CD8-positive, alpha-beta memory T cell (primary cell): Measurements from ENCODE around the gene SREBF1. TPM values are rescaled to one million over a fixed set of nuclear protein-coding genes. Genes with fewer than 3 reads are reported as not detected.

Experiments
- CTCF ChIA-PET: fragments of 350-600 bp; sonication (Branson Sonifier 250); formaldehyde crosslinking; loops from one replicate; lab custom pipeline; 2021; ENCODE audit warnings: antibody characterized with exemption; lab: Charles Lee
- POLR2A ChIA-PET: fragments of 350-600 bp; sonication (Branson Sonifier 250); formaldehyde crosslinking; loops from one replicate; lab custom pipeline; 2021; ENCODE audit warnings: antibody characterized with exemption; lab: Charles Lee
- DNase-seq, 5 donors: peaks; one replicate each; pipeline versions ENCODE4 v3.0.0 to v3.0.0-alpha.2; 2020 to 2022; ENCODE audit warnings: mixed read lengths in 1 of 5
- H3K27ac ChIP-seq: one replicate; pipeline ENCODE4 v1.7.0; 2013; ENCODE audit warnings: low read depth, mild to moderate bottlenecking, low read length, moderate library complexity
- H3K27me3 ChIP-seq: 2 replicates; pipeline ENCODE4 v1.7.0; 2013; ENCODE audit warnings: low read length, mild to moderate bottlenecking; ENCODE audit not compliant: insufficient read depth, poor library complexity, severe bottlenecking
- H3K36me3 ChIP-seq: 2 replicates; pipeline ENCODE4 v1.7.0; 2013; ENCODE audit warnings: mild to moderate bottlenecking, low read length, moderate library complexity; ENCODE audit not compliant: insufficient read depth
- H3K4me1 ChIP-seq: 2 replicates; pipeline ENCODE4 v1.7.0; 2013; ENCODE audit warnings: mild to moderate bottlenecking, low read length, moderate library complexity; ENCODE audit not compliant: insufficient read depth
- H3K4me3 ChIP-seq: 2 replicates; pipeline ENCODE4 v1.7.0; 2013; ENCODE audit warnings: mild to moderate bottlenecking, low read length
- H3K9me3 ChIP-seq: 2 replicates; pipeline ENCODE4 v1.7.0; 2013; ENCODE audit warnings: mild to moderate bottlenecking, low read length
- H3K27ac Mint-ChIP-seq, 8 donors: one replicate each; pipeline ENCODE4 v1.8.0; 2020 to 2021; ENCODE audit warnings: mixed read lengths in 8 of 8, mild to moderate bottlenecking in 6 of 8, inconsistent platforms in 3 of 8, moderate library complexity in 3 of 8
- H3K27me3 Mint-ChIP-seq, 2 donors: one replicate each; pipeline ENCODE4 v1.8.0; 2020 to 2021; ENCODE audit warnings: mixed read lengths in 2 of 2, mild to moderate bottlenecking in 1 of 2, moderate library complexity in 1 of 2
- H3K36me3 Mint-ChIP-seq, 3 donors: one replicate each; pipeline ENCODE4 v1.8.0; 2020 to 2021; ENCODE audit warnings: mixed read lengths in 3 of 3, inconsistent platforms in 1 of 3, mild to moderate bottlenecking in 1 of 3
- H3K4me1 Mint-ChIP-seq, 3 donors: one replicate each; pipeline ENCODE4 v1.8.0; 2020 to 2021; ENCODE audit warnings: mixed read lengths in 3 of 3, inconsistent platforms in 1 of 3, mild to moderate bottlenecking in 1 of 3
- H3K4me3 Mint-ChIP-seq, 7 donors: one replicate each; pipeline ENCODE4 v1.8.0; 2020 to 2021; ENCODE audit warnings: mixed read lengths in 7 of 7, mild to moderate bottlenecking in 6 of 7, moderate library complexity in 4 of 7, inconsistent platforms in 2 of 7
- H3K9me3 Mint-ChIP-seq, 5 donors: one replicate each; pipeline ENCODE4 v1.8.0; 2020 to 2022; ENCODE audit warnings: mixed read lengths in 5 of 5, mild to moderate bottlenecking in 3 of 5, moderate library complexity in 2 of 5, inconsistent platforms in 1 of 5
- polyA plus RNA-seq: library from polyadenylated mRNA; unstranded; fragments of 300-500 nt; fragmentation: Illumina TruSeq; gene quantifications from one replicate; pipeline ENCODE4 v1.2.3, GENCODE V29; 2021
- total RNA-seq, 2 experiments: library from RNA; stranded (reverse); gene quantifications; one replicate each; pipeline ENCODE4 v1.2.3, GENCODE V29; 2021

Gene SREBF1
- total and polyA plus RNA-seq, 3 experiments from 2014 or later: 16.4 to 29.6 (median 27.2) TPM

DNA sequence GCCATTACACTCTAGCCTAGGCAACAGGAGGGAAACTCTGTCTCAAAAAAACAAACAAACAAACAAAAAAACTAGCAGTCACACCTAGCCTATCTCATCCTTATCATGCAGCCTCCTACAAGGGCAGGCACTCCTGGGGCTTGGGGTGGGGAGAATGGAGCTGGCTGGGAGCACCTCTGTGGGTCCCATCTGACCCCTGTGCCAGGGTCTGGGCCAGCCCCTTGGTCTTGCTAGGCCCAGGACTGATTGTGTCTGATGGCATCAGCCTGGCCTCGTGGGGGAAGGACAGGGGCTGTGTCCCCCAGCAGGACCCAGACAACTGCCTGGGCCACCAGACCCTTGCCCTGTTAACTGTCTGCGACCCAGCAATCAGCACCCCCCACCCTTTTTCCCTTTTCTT lies 49.8 kb downstream of the SREBF1 start:
- no peak overlapping the region for H3K27ac ChIP-seq
- no peak for DNase-seq
- peaks cover 0 to 3% of the 10 kb centered on the region in 2 donors for H3K27me3 Mint-ChIP-seq
- POLR2A ChIA-PET: no interaction called here
- H3K36me3 ChIP-seq: no peaks in the 10 kb centered on the region
- H3K36me3 Mint-ChIP-seq: no peaks in the 10 kb centered on the region
- CTCF ChIA-PET: no interaction called here
- peaks cover 23% of the 10 kb centered on the region for H3K4me1 ChIP-seq
- H3K27me3 ChIP-seq: no peaks in the 10 kb centered on the region
- no peak overlapping the region for H3K4me3 ChIP-seq
- H3K9me3 Mint-ChIP-seq: no peaks in the 10 kb centered on the region
- H3K27ac Mint-ChIP-seq: peak overlapping the region in 1 of 8 donors; percentile 45
- H3K9me3 ChIP-seq: no peaks in the 10 kb centered on the region
- peak overlapping the region in 1 of 7 donors; percentile 27 for H3K4me3 Mint-ChIP-seq
- H3K4me1 Mint-ChIP-seq: peaks cover 5 to 25% (median 9%) of the 10 kb centered on the region in 3 donors

DNA sequence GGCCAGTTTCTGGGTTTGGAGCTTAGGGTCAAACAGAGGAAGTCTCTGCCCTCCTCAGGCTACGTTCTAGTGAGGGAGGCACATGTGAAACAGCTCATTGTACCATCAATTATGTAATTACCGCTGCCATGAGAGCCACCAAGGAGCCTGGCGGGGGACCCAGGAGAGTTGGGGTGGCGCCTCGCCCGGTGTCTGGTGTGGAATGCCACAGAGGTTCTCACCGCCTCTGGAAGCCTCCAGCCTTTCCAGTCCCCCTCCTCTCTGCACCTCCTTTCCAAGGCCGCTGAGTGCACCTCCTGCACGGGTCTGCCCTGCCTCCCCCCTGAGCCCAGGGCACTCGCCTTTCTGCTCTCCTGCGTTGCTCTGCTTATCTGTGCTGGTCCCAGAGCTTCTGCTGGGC lies 51.4 kb downstream of the SREBF1 start:
- Histone ChIP-seq H3K36me3 (no peaks in the 10 kb centered on the region), H3K4me1 (peaks cover 19% of the 10 kb centered on the region), H3K9me3 (no peaks in the 10 kb centered on the region), H3K27me3 (no peaks in the 10 kb centered on the region), H3K27ac (no peak overlapping the region), H3K4me3 (no peak overlapping the region)
- Mint-ChIP-seq H3K4me1 (peaks cover 4 to 34% (median 11%) of the 10 kb centered on the region in 3 donors), H3K4me3 (peak overlapping the region in 6 of 7 donors; percentile 14 to 57 (median 38)), H3K9me3 (no peaks in the 10 kb centered on the region), H3K27me3 (peaks cover 3% of the 10 kb centered on the region in 2 donors), H3K27ac (peak overlapping the region in 3 of 8 donors; percentile 45 to 94 (median 55)), H3K36me3 (no peaks in the 10 kb centered on the region)
- no peak for DNase-seq
- POLR2A ChIA-PET: no interaction called here
- CTCF ChIA-PET: interaction anchor here (0.7 to 0.9 kb wide), 2 partner anchors 18 to 289 kb away, joined by 3 read pairs; no protein-coding TSS in a partner anchor

DNA sequence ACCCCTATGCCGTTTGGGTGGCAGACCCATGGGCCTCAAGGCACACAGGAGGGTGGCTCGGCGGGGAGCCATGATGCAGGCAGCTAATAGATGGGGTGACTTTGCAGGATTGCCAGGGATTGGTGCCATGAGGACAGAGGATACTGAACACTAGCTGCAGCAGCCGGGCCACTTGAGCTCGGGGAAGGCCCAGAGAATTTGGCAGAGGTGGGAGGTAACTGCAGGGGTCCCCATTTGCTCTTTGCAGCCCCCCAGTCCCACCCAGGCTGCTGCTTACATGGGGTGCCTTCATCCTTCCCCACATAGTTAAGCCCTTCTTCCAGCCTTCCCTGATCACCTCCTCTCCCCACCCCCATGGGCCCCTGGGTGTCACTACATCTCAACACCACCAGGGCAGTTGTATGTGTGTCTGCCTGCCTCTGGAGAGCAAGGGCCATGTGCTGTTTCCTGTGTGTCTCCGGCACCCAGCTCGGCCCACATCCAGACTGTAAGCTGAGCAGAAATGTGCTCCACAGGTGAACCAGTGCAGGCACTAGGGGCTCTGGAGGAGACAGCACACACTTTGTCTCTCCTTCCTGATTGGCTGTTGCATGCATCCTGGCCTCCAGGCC lies 52.0 kb downstream of the SREBF1 start:
- Histone ChIP-seq H3K4me3 (peak overlapping the region; percentile 59), H3K36me3 (no peaks in the 10 kb centered on the region), H3K9me3 (no peaks in the 10 kb centered on the region), H3K27me3 (no peaks in the 10 kb centered on the region), H3K27ac (no peak overlapping the region), H3K4me1 (peaks cover 19% of the 10 kb centered on the region)
- DNase-seq: peak in 1 of 5 donors; percentile 45
- ChIA-PET POLR2A (no interaction called here), CTCF (no interaction called here)
- Mint-ChIP-seq H3K27me3 (peaks cover 3% of the 10 kb centered on the region in 2 donors), H3K4me3 (peak overlapping the region; percentile 14 to 78 (median 49)), H3K36me3 (no peaks in the 10 kb centered on the region), H3K4me1 (peaks cover 4 to 35% (median 11%) of the 10 kb centered on the region in 3 donors), H3K9me3 (no peaks in the 10 kb centered on the region), H3K27ac (peak overlapping the region in 1 of 8 donors; percentile 47)

DNA sequence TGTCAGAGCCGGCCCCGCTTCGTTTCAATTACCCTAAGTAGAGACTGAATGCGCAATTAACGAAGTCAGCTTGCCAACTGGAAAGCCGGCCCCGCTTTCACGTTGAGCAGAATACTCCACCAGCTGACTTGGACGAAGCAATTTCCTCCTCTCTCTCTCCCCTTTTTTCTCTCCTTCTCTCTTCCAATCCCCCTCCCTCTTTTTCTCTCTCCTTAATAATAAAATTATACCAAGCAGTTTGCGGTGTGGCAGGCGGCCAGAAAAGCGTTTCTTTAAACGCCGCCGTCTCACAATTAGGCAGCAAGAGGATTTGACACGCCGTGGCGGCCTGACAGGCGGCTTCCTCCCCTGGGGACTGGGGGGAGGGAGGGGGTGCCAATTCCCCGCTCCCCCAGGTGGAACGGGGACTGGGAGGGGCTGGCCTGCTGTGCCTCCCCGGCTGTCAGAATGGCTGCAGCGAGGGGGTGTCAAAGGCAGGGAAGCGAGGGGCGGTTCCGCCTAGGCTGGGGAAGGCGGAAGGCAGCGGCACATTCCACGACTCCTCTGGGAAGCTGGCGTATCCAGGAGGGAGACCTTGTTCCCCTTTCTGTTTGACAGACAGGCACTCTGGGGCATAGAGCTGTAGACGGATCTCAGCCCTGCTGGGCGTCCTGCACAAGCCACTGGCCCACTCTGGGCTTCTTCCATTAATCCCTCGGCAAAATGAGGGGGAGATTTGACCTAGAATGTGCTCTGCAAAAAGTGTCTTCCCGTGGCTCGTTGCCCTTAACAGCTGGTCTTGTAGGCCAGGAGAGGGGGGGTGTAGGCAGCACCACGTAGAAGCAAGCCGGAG lies 52.7 kb downstream of the SREBF1 start:
- ChIA-PET CTCF (interaction anchor here (0.8 to 1.1 kb wide), 2 partner anchors 10 to 22 kb away, joined by 3 read pairs; no protein-coding TSS in a partner anchor), POLR2A (no interaction called here)
- no peaks in the 10 kb centered on the region for H3K9me3 ChIP-seq
- Mint-ChIP-seq H3K4me1 (peaks cover 4 to 35% (median 11%) of the 10 kb centered on the region in 3 donors), H3K9me3 (no peaks in the 10 kb centered on the region), H3K27ac (peak overlapping the region in 3 of 8 donors; percentile 29 to 71 (median 53)), H3K4me3 (peak overlapping the region; percentile 78 to 93 (median 83)), H3K27me3 (peaks cover 3% of the 10 kb centered on the region in 2 donors), H3K36me3 (no peaks in the 10 kb centered on the region)
- DNase-seq: peak in 2 of 5 donors; percentile 16 to 46
- H3K27me3 ChIP-seq: no peaks in the 10 kb centered on the region
- no peak overlapping the region for H3K27ac ChIP-seq
- peaks cover 19% of the 10 kb centered on the region for H3K4me1 ChIP-seq
- peak overlapping the region; percentile 59 for H3K4me3 ChIP-seq
- H3K36me3 ChIP-seq: no peaks in the 10 kb centered on the region

DNA sequence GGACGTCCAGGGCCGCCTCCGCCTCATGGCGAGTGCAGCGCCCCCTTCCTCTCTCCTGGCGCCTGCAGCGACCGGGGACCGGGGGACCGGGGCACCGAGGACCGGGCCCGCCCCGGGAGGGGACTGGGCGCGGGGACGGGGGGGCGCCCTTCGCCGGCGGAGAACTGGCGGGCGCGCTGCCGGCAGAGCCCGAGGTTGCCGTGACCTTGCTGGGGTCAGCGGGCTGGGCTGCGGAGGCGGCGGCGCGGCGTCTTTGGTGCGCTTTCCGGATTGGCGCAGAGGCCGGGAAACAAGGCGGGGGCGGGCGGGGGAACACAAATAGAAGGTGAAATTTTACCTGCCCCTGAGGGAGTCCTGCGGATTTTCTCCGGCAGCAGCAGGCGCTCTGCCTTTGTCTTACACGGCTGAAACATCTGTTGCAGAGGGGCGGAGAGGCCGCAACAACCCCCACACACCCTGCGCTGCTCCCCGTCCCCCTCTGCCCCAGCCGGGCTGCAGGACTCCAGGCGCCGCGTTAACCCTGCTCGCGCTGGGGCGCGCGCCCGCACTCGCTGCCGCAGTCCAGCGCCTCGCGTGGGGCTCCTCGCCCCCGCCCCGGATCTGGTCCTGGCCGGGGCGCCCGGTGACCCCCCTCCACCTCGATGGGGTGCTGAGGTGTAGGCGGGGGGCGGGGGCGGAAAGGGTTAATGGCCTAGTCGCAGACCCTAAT lies 53.5 kb downstream of the SREBF1 start:
- peaks cover 4 to 35% (median 11%) of the 10 kb centered on the region in 3 donors for H3K4me1 Mint-ChIP-seq
- Histone ChIP-seq H3K27me3 (no peaks in the 10 kb centered on the region), H3K4me3 (peak overlapping the region; percentile 59), H3K4me1 (peaks cover 19% of the 10 kb centered on the region), H3K36me3 (no peaks in the 10 kb centered on the region), H3K27ac (no peak overlapping the region), H3K9me3 (no peaks in the 10 kb centered on the region)
- ChIA-PET CTCF (interaction anchor here (0.8 to 1.1 kb wide), 2 partner anchors 11 to 23 kb away, joined by 3 read pairs; no protein-coding TSS in a partner anchor), POLR2A (no interaction called here)
- peaks cover 3% of the 10 kb centered on the region in 2 donors for H3K27me3 Mint-ChIP-seq
- no peaks in the 10 kb centered on the region for H3K36me3 Mint-ChIP-seq
- no peaks in the 10 kb centered on the region for H3K9me3 Mint-ChIP-seq
- peak overlapping the region; percentile 78 to 93 (median 83) for H3K4me3 Mint-ChIP-seq
- peak; percentile 44 to 68 (median 53) for DNase-seq
- H3K27ac Mint-ChIP-seq: peak overlapping the region in 2 of 8 donors; percentile 65 to 71

DNA sequence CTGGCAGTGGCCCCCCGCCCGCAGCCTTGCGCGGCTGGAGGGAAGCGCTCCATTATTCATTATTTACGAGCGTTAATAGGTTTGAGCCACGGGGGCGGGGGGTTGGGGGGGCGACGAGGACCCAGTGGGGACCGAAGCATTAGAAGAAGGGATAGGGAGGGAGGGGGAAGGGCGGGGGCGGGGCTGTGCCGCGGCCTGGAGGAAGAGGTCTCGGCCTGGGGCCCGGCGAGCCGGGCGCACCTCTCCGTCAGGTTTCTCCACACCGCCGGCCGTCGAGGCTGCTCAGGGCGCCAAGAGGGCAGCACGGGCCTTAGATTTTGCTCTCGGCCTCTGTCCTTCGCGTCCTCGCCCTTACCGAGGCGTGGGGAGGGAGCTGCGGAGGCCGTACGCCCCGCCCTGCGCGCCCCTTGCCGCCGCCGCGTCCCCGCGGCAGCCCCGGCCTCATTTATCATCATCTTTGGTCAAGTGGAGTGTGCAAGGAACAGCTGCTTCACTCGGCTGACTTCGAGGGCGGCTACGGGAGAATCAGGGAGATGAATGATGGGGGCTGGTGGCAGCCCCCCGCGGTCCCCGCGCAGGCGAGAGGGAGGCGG lies 54.2 kb downstream of the SREBF1 start:
- Mint-ChIP-seq H3K4me3 (peak overlapping the region; percentile 75 to 91 (median 77)), H3K27ac (no peak overlapping the region), H3K9me3 (no peaks in the 10 kb centered on the region), H3K36me3 (no peaks in the 10 kb centered on the region), H3K4me1 (peaks cover 4 to 32% (median 11%) of the 10 kb centered on the region in 3 donors), H3K27me3 (peaks cover 1 to 3% of the 10 kb centered on the region in 2 donors)
- H3K9me3 ChIP-seq: no peaks in the 10 kb centered on the region
- ChIA-PET POLR2A (no interaction called here), CTCF (no interaction called here)
- no peak overlapping the region for H3K27ac ChIP-seq
- no peaks in the 10 kb centered on the region for H3K27me3 ChIP-seq
- peaks cover 19% of the 10 kb centered on the region for H3K4me1 ChIP-seq
- no peaks in the 10 kb centered on the region for H3K36me3 ChIP-seq
- H3K4me3 ChIP-seq: peak overlapping the region; percentile 45
- DNase-seq: no peak

DNA sequence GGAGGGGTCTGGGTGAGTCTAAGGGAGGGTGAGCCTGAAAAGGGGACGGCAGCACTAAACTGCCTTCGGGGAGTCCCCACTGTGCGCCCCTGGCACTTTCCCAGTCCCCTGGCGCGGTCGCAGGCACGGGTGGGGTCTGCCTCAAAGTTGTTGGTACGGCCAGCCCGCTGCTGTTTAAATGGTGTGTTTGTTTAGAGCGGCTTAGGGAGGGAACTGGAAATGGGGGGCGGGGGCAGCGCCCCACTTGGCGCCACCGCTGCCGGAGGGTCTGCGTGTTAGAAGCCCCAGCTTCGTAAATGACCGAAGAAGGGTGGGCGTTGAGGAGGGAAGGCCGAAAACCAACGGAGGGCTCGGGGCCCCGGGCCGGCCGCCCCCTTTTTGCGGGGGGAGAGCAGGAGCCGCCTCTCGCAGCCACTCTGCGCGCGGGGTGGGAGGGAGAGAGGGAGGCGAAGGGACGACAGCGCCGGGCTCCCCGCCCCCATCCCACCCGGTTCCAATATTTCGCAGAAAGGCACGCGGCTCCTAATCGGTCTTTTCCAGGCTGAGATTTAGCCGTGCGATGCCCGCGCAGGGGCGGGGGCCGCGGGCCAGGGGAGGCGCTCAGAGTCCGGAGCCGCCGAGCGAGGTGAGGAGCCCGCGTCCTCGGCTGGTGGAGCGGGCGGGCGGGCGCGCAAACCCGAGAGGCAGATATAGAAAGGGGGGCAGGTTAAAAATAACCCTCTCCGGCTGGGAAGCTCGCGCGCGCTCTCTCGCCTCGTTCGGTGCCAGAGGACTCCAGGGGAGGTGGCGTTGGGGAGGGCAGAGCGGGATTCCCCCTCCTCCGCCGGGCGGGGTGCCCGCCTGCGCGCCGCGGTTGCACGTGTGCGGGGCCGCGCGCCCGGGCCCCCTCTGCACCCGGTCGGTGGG lies 54.9 kb downstream of the SREBF1 start:
- H3K27ac Mint-ChIP-seq: peak overlapping the region in 2 of 8 donors; percentile 19 to 58
- no peaks in the 10 kb centered on the region for H3K36me3 Mint-ChIP-seq
- peak in 4 of 5 donors; percentile 17 to 45 (median 30) for DNase-seq
- peaks cover 1 to 3% of the 10 kb centered on the region in 2 donors for H3K27me3 Mint-ChIP-seq
- peaks cover 19% of the 10 kb centered on the region for H3K4me1 ChIP-seq
- H3K9me3 ChIP-seq: no peaks in the 10 kb centered on the region
- no peak overlapping the region for H3K4me3 ChIP-seq
- H3K4me1 Mint-ChIP-seq: peaks cover 4 to 32% (median 11%) of the 10 kb centered on the region in 3 donors
- CTCF ChIA-PET: interaction anchor here (1.1 kb wide), 1 partner anchor 30 kb away, joined by 3 read pairs; no protein-coding TSS in a partner anchor
- POLR2A ChIA-PET: no interaction called here
- no peak overlapping the region for H3K27ac ChIP-seq
- no peaks in the 10 kb centered on the region for H3K27me3 ChIP-seq
- no peaks in the 10 kb centered on the region for H3K36me3 ChIP-seq
- peak overlapping the region; percentile 60 to 87 (median 66) for H3K4me3 Mint-ChIP-seq
- no peaks in the 10 kb centered on the region for H3K9me3 Mint-ChIP-seq
